Suprapubic skin (tissue), 4 donors: ENCODE measurements around the gene NTHL1. TPM values are rescaled to one million over a fixed set of nuclear protein-coding genes. Genes with fewer than 3 reads are reported as not detected.

Experiments
- DNase-seq, 2 donors: peaks; one replicate each; pipeline ENCODE4 v3.0.0-alpha.2; 2019; ENCODE audit warnings: low spot score in 2 of 2
- H3K27ac ChIP-seq: fragments of 200-600 bp; sonication (generic); one replicate; pipeline ENCODE4 v1.5.1; 2019
- H3K27me3 ChIP-seq: fragments of 200-600 bp; sonication (generic); one replicate; pipeline ENCODE4 v1.5.1; 2019
- H3K36me3 ChIP-seq: fragments of 200-600 bp; sonication (generic); one replicate; pipeline ENCODE4 v1.5.1; 2019
- H3K4me1 ChIP-seq: fragments of 200-600 bp; sonication (generic); one replicate; pipeline ENCODE4 v1.5.1; 2019
- H3K4me3 ChIP-seq: fragments of 200-600 bp; sonication (generic); one replicate; pipeline ENCODE4 v1.5.1; 2019; ENCODE audit warnings: mild to moderate bottlenecking
- H3K9me3 ChIP-seq: fragments of 200-600 bp; sonication (generic); one replicate; pipeline ENCODE4 v1.5.1; 2019
- EP300 ChIP-seq: sonication (generic); formaldehyde crosslinking; IDR thresholded peaks from one replicate; pipeline ENCODE4 v1.6.1; 2017; ENCODE audit warnings: antibody characterized with exemption
- POLR2A ChIP-seq, 2 donors: fragments of 450-650 bp; IDR thresholded peaks; one replicate each; pipeline ENCODE4 v1.6.1; 2017; ENCODE audit warnings: antibody characterized with exemption in 2 of 2, mild to moderate bottlenecking in 2 of 2, moderate library complexity in 2 of 2
- POLR2AphosphoS5 ChIP-seq, 3 donors: sonication (generic); formaldehyde crosslinking; IDR thresholded peaks; one replicate each; pipeline ENCODE4 v1.6.1; 2017; ENCODE audit warnings: antibody characterized with exemption in 3 of 3
- WGBS: methylation state at CpG from one replicate; pipeline ENCODE4 v1.1.5; 2018; 5-methylcytosine and 5-hydroxymethylcytosine counted together
- total RNA-seq, 4 donors: library from RNA; depleted of rRNA; stranded (reverse); fragments of >200 nt; gene quantifications; one replicate each; pipeline ENCODE4 v1.1.0, GENCODE V29; 2016
- TF ChIP-seq, protein P1 (sequence below), 2 donors: fragments of 200-600 bp in 1 of 2; fragments of 450-650 bp in 1 of 2; sonication (generic) in 1 of 2; IDR thresholded peaks; one replicate each; pipeline ENCODE4 v1.5.1; 2016 to 2019; ENCODE audit warnings: antibody characterized with exemption in 2 of 2, mild to moderate bottlenecking in 1 of 2, moderate library complexity in 1 of 2

The NTHL1 gene
- total RNA-seq, 4 donors from 2014 or later, result 15.9 to 40.5 (median 20.9) TPM

DNA sequence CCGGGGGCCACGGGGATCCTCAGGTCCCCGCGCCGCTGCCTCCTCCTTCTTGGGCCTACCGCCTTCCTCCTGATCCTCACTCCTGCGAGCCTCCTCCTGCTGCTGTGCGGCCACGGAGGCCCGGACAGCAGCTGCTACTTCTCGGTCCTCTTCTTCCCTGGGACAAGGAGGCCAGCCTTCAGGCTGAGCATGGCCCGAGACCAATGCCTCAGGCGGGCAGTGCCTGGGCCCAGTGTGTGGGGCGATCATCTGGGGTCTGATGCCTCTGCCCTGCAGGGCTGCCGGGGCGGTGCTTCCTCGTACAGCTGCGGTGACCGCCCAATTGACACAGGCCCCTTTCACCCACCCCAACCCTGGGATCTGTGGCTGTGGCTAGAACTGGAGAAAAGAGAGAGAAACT is 46.6 kb downstream of the NTHL1 start:
- no peak for DNase-seq
- Histone ChIP-seq H3K9me3 (no peaks in the 10 kb centered on the region), H3K36me3 (peaks cover 67% of the 10 kb centered on the region), H3K27me3 (no peaks in the 10 kb centered on the region), H3K4me1 (peaks cover 42% of the 10 kb centered on the region), H3K4me3 (no peak overlapping the region), H3K27ac (no peak overlapping the region)
- 93% methylated on average over 6 of the region's 19 CpGs for WGBS
- TF ChIP-seq, protein P1, sequence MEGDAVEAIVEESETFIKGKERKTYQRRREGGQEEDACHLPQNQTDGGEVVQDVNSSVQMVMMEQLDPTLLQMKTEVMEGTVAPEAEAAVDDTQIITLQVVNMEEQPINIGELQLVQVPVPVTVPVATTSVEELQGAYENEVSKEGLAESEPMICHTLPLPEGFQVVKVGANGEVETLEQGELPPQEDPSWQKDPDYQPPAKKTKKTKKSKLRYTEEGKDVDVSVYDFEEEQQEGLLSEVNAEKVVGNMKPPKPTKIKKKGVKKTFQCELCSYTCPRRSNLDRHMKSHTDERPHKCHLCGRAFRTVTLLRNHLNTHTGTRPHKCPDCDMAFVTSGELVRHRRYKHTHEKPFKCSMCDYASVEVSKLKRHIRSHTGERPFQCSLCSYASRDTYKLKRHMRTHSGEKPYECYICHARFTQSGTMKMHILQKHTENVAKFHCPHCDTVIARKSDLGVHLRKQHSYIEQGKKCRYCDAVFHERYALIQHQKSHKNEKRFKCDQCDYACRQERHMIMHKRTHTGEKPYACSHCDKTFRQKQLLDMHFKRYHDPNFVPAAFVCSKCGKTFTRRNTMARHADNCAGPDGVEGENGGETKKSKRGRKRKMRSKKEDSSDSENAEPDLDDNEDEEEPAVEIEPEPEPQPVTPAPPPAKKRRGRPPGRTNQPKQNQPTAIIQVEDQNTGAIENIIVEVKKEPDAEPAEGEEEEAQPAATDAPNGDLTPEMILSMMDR (IDR thresholded peaks at IDR 0.05), result no peak

DNA sequence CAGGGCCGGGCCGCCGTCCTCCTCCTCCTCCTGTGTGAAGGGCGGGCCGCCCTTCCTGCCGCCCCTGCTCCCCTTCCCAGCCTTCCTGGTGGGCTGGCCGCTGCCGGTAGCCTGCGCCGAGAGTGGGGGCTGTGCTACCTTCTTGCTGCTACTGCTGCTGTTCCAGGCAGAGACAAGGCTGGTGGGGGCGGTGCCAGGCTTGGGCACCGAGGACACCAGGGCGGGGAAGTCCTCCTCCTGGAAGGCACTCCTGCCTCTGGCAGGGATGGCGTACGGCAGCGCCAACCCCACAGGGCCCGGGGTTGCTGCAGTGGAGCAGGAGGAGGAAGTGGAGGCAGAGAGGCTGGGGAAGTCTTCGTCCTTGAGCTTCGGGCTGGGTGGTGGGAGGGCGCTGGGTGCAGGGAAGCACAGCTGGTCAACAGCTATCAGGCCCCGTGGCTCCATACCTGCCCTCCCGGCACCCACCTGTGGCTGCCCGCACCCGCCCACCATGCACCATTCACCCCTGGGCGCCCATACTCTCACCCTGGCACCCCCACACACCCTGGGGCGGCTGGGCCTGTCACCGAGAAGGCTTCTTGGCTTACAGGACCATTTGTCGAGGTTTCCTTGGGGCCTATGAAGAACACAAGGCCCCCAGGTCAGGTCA is 47.6 kb downstream of the NTHL1 start:
- Histone ChIP-seq H3K27me3 (no peaks in the 10 kb centered on the region), H3K36me3 (peaks cover 67% of the 10 kb centered on the region), H3K27ac (no peak overlapping the region), H3K4me1 (peaks cover 32% of the 10 kb centered on the region), H3K9me3 (no peaks in the 10 kb centered on the region), H3K4me3 (no peak overlapping the region)
- WGBS, result 79% methylated on average over 12 of the region's 28 CpGs
- DNase-seq, result no peak
- TF ChIP-seq POLR2A (IDR thresholded peaks at IDR 0.05) (no peak), POLR2AphosphoS5 (IDR thresholded peaks at IDR 0.05) (no peak), EP300 (no peak)
- TF ChIP-seq, protein P1 (IDR thresholded peaks at IDR 0.05), result no peak

DNA sequence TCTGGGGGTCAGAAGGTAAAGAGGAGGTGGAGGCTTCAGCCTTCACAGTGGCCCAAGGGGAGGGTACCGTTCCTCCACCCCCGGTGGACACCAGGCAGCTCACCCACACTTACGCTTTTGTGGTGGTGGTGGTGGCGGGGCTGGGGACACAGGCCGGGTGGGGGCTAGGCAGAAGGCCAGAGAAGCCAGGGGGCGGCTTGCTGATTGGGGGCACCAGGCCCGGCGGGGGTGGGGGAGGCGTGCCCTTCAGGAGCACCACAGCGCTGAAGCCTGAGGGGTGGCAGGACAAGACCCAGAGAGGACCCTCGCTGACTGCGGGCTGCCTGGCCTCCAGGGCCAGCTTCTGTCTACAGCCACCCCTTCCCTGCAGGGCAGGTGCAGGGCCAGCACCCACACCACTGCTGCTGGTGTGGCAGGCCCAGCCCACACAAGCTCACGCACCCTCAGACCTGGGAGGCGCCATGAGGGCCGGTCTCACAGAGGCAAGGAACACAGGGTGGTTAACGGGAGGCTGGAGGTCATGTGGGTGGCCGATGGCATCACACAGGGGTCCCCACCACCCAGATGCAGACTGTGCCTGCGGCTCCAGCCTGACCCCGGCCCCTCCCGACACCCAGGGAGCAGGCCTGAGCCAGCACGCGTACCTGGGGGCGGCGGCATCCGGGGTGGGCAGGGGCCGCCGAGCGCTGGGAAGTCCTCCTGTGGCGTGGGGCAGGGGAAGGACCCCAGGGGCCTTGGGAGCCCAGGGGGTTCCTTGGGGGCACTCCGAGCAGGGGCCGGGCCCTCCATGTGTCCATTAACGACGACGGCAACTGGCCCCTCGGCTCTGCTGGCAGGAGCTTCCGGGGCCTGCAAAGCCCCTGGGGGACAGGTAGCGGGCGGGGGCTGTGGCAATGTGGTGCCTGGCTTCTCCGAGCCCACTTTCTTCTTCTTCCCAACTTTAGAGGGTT is 48.5 kb downstream of the NTHL1 start:
- Histone ChIP-seq H3K9me3 (no peaks in the 10 kb centered on the region), H3K27me3 (no peaks in the 10 kb centered on the region), H3K4me3 (no peak overlapping the region), H3K27ac (no peak overlapping the region), H3K36me3 (peaks cover 67% of the 10 kb centered on the region), H3K4me1 (peaks cover 23% of the 10 kb centered on the region)
- WGBS, result 89% methylated on average over 7 of the region's 39 CpGs
- no peak for DNase-seq
- TF ChIP-seq EP300 (no peak), POLR2A (IDR thresholded peaks at IDR 0.05) (no peak), POLR2AphosphoS5 (IDR thresholded peaks at IDR 0.05) (no peak)
- TF ChIP-seq, protein P1 (IDR thresholded peaks at IDR 0.05), result no peak

DNA sequence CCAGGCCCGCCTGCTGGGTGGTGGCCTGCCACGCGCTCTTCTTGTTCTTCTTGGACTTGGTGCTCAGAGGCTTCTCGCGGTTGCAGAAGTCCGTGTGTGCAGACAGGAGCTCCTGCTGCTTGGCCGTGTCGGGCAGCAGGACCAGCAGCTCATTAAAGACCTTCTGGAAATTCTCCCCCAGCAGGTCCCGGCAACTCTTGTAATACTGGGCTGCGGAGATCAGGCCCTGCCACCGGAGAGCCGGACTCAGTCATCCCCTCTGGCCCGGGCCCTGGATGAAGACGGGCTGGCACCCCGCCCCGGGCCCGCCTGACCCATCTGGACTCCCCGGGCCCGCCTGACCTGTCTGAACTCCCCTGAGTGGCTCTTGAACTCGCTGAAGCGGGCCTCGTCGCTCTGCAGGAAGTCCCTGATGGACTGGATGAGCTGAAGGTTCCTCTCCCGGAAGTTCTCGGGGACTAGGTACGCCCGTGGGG is 49.2 kb downstream of the NTHL1 start:
- Histone ChIP-seq H3K36me3 (peaks cover 65% of the 10 kb centered on the region), H3K27me3 (no peaks in the 10 kb centered on the region), H3K4me1 (peaks cover 16% of the 10 kb centered on the region), H3K9me3 (no peaks in the 10 kb centered on the region), H3K27ac (no peak overlapping the region), H3K4me3 (no peak overlapping the region)
- no peak for DNase-seq
- TF ChIP-seq POLR2A (IDR thresholded peaks at IDR 0.05) (no peak), EP300 (no peak)
- 90% methylated on average over 21 of the region's 27 CpGs for WGBS

DNA sequence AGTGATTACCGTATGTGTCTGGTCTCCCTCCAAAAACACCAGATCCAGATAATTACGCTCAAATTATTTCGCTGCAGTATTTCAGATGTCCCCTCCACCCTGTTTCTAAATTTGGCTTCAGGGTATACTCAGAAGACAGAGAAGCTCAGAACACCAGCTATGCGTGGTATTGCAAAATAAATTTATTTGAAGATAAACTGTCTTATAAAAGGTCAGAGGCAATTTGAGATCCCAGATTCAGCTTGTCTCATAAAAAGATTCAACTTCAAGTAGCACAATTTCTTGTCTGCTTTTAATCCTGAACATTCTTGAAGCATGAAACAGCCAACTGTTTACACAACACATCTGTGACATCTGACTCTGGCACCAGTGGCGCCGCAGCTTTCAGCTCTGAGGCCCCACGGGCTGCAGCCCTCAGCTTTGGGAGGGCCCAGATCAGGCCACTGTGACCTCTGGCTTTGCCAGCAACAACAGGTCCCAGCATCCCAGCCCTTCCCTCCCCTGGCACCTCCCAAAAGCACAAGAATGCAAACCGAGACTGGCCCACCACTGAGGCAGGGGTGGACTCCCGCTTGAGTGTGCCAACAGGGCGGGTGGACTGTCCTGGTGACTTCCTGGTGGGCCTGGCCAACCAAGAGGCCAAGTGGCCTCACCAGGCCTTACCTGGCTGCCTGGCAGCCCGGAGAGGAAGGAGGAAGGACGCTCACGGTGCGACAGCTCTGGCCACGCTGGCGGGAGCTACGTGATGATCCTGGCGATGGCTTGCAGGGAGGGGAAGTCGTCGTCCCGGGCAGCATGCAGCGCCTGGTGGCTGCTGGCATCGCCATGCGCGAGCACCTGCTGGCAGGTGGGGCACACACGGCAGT is 49.9 kb downstream of the NTHL1 start:
- H3K4me1 ChIP-seq, result peaks cover 14% of the 10 kb centered on the region
- H3K36me3 ChIP-seq, result peaks cover 59% of the 10 kb centered on the region
- H3K4me3 ChIP-seq, result no peak overlapping the region
- no peaks in the 10 kb centered on the region for H3K9me3 ChIP-seq
- WGBS, result 78% methylated on average over 26 of the region's 26 CpGs
- no peak for DNase-seq
- H3K27ac ChIP-seq, result peak overlapping the region; percentile 63
- TF ChIP-seq, protein P1 (IDR thresholded peaks at IDR 0.05), result no peak
- no peak for TF ChIP-seq EP300
- no peak for TF ChIP-seq POLR2A (IDR thresholded peaks at IDR 0.05)
- TF ChIP-seq POLR2AphosphoS5 (IDR thresholded peaks at IDR 0.05), result no peak
- H3K27me3 ChIP-seq, result no peaks in the 10 kb centered on the region
